ENCODE data around the gene SENP7.

Gene SENP7

DNA sequence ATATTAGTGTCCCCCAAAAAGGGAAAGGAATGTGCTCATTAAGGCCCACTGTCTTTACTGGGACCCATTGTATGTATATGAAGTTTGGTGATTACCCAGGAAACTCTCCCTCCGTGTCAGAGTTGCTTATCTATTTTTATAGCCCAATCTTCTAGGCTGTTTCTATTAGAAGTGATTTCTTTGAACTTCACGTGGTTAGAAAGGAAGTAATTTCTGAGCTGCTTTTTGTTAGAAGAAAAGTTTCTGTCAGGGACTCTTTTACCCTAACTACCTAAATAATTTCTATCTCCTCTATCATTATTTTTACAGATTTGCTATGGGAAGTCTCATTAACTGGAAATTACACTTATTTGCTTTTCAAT is 17.7 kb upstream of the SENP7 start:
- ATAC-seq = no peak
- TF ChIP-seq TCF4 (CRISPR knock-in tag; IDR thresholded peaks at IDR 0.05; ENCODE audit: borderline replicate concordance) = no peak
- no peak for TF ChIP-seq RARB (CRISPR knock-in tag; IDR thresholded peaks at IDR 0.05)
- TF ChIP-seq PPARA (CRISPR knock-in tag; IDR thresholded peaks at IDR 0.05; ENCODE audit: borderline replicate concordance) = no peak
- no peak for TF ChIP-seq BACH2 (CRISPR knock-in tag; IDR thresholded peaks at IDR 0.05; ENCODE audit: borderline replicate concordance)
- no peak for TF ChIP-seq CSDC2 (CRISPR knock-in tag; IDR thresholded peaks at IDR 0.05)
- TF ChIP-seq ESRRG (CRISPR knock-in tag; IDR thresholded peaks at IDR 0.05) = no peak
- no peak for TF ChIP-seq GLIS3 (CRISPR knock-in tag; IDR thresholded peaks at IDR 0.05)
- no peak for TF ChIP-seq ZFP3 (CRISPR knock-in tag; IDR thresholded peaks at IDR 0.05)
- TF ChIP-seq, protein P1, sequence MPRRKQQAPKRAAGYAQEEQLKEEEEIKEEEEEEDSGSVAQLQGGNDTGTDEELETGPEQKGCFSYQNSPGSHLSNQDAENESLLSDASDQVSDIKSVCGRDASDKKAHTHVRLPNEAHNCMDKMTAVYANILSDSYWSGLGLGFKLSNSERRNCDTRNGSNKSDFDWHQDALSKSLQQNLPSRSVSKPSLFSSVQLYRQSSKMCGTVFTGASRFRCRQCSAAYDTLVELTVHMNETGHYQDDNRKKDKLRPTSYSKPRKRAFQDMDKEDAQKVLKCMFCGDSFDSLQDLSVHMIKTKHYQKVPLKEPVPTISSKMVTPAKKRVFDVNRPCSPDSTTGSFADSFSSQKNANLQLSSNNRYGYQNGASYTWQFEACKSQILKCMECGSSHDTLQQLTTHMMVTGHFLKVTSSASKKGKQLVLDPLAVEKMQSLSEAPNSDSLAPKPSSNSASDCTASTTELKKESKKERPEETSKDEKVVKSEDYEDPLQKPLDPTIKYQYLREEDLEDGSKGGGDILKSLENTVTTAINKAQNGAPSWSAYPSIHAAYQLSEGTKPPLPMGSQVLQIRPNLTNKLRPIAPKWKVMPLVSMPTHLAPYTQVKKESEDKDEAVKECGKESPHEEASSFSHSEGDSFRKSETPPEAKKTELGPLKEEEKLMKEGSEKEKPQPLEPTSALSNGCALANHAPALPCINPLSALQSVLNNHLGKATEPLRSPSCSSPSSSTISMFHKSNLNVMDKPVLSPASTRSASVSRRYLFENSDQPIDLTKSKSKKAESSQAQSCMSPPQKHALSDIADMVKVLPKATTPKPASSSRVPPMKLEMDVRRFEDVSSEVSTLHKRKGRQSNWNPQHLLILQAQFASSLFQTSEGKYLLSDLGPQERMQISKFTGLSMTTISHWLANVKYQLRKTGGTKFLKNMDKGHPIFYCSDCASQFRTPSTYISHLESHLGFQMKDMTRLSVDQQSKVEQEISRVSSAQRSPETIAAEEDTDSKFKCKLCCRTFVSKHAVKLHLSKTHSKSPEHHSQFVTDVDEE (CRISPR knock-in tag; IDR thresholded peaks at IDR 0.05) = no peak
- TF ChIP-seq ZFP30 (CRISPR knock-in tag; IDR thresholded peaks at IDR 0.05) = no peak
- TF ChIP-seq ZNF8 (CRISPR knock-in tag; IDR thresholded peaks at IDR 0.05) = no peak
- no peak for TF ChIP-seq ARNTL (CRISPR knock-in tag; IDR thresholded peaks at IDR 0.05; ENCODE audit: borderline replicate concordance, low read depth)
- TF ChIP-seq ZNF565 (CRISPR knock-in tag; conservative IDR thresholded peaks at IDR 0.05; ENCODE audit: low read depth) = no peak

DNA sequence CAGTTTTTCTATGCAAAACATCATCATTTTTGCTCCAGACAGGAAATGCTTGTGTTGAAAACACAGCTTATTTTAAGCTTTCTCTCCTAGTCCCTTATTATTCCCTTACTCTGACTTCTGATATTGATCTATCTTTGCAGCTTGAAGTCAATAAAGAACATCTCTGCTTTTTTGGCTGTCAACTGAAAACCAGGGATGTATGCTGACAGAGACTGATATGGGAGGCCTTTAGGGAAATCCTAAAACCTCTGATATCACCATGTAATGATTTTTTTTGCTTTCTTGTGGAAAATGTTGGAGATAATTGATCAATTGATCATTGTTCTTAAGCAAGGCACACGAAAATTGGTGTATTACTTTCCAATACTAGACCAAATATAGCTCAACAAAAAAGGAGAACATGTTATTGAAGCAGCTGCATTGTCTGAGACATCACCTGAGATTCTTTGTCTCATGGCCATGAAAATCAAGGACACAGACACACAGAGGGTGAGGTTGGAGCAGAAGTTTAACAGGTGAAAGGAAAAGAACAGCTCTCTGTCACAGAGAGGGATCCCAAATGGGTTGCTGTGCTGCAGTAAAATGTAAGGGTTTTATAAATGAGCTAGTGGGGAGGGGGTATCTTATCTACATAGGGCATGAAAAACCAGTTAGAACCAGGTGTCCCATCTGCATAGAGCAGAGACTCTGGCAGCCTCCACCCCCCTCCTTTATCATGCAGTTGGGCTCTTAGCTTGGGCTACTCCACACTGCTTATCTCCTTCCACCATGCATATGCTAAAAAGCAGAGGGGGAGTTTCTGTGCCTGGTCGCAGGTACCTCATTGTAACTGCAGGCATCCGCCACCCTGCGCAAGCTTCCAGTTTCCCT is 17.0 kb upstream of the SENP7 start:
- TF ChIP-seq, protein P1 (CRISPR knock-in tag; IDR thresholded peaks at IDR 0.05) = no peak
- TF ChIP-seq ZNF70 (CRISPR knock-in tag; IDR thresholded peaks at IDR 0.05) (no peak), TCF4 (CRISPR knock-in tag; IDR thresholded peaks at IDR 0.05; ENCODE audit: borderline replicate concordance) (no peak), CSDC2 (CRISPR knock-in tag; IDR thresholded peaks at IDR 0.05) (no peak), ESRRG (CRISPR knock-in tag; IDR thresholded peaks at IDR 0.05) (no peak), GLIS3 (CRISPR knock-in tag; IDR thresholded peaks at IDR 0.05) (no peak), ZNF565 (CRISPR knock-in tag; conservative IDR thresholded peaks at IDR 0.05; ENCODE audit: low read depth) (no peak), ISL1 (CRISPR knock-in tag; IDR thresholded peaks at IDR 0.05) (no peak)
- TF ChIP-seq, protein P2, sequence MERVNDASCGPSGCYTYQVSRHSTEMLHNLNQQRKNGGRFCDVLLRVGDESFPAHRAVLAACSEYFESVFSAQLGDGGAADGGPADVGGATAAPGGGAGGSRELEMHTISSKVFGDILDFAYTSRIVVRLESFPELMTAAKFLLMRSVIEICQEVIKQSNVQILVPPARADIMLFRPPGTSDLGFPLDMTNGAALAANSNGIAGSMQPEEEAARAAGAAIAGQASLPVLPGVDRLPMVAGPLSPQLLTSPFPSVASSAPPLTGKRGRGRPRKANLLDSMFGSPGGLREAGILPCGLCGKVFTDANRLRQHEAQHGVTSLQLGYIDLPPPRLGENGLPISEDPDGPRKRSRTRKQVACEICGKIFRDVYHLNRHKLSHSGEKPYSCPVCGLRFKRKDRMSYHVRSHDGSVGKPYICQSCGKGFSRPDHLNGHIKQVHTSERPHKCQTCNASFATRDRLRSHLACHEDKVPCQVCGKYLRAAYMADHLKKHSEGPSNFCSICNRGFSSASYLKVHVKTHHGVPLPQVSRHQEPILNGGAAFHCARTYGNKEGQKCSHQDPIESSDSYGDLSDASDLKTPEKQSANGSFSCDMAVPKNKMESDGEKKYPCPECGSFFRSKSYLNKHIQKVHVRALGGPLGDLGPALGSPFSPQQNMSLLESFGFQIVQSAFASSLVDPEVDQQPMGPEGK (CRISPR knock-in tag; IDR thresholded peaks at IDR 0.05; ENCODE audit: borderline replicate concordance) = no peak
- TF ChIP-seq, protein P3, sequence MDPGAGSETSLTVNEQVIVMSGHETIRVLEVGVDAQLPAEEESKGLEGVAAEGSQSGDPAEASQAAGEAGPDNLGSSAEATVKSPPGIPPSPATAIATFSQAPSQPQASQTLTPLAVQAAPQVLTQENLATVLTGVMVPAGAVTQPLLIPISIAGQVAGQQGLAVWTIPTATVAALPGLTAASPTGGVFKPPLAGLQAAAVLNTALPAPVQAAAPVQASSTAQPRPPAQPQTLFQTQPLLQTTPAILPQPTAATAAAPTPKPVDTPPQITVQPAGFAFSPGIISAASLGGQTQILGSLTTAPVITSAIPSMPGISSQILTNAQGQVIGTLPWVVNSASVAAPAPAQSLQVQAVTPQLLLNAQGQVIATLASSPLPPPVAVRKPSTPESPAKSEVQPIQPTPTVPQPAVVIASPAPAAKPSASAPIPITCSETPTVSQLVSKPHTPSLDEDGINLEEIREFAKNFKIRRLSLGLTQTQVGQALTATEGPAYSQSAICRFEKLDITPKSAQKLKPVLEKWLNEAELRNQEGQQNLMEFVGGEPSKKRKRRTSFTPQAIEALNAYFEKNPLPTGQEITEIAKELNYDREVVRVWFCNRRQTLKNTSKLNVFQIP (CRISPR knock-in tag; IDR thresholded peaks at IDR 0.05; ENCODE audit: borderline replicate concordance, low read depth) = no peak
- ATAC-seq = no peak

DNA sequence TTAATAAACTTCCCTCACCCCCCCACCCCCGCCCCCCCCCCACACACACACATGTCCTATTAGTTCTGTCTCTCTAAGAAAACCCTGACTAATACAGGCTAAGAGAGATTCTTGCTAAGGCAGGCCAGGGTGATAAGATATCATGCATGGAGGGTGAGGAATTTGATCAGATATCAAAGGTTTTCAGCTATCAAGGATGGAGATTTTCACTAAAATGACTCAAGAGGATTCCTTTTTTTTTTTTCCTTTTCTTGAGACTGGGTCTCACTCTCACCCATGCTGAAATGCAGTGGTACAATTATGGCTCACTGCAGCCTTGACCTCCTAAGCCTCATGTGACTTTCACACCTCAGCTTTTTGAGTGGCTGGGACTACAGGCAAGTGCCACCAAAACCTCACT is 14.9 kb upstream of the SENP7 start:
- ATAC-seq = no peak
- TF ChIP-seq BACH2 (CRISPR knock-in tag; IDR thresholded peaks at IDR 0.05; ENCODE audit: borderline replicate concordance) (no peak), ZC3H10 (CRISPR knock-in tag; IDR thresholded peaks at IDR 0.05) (no peak), ISL1 (CRISPR knock-in tag; IDR thresholded peaks at IDR 0.05) (no peak), GLIS3 (CRISPR knock-in tag; IDR thresholded peaks at IDR 0.05) (no peak), RARB (CRISPR knock-in tag; IDR thresholded peaks at IDR 0.05) (no peak), CSDC2 (CRISPR knock-in tag; IDR thresholded peaks at IDR 0.05) (no peak), PPARA (CRISPR knock-in tag; IDR thresholded peaks at IDR 0.05; ENCODE audit: borderline replicate concordance) (no peak)
- TF ChIP-seq, protein P4, sequence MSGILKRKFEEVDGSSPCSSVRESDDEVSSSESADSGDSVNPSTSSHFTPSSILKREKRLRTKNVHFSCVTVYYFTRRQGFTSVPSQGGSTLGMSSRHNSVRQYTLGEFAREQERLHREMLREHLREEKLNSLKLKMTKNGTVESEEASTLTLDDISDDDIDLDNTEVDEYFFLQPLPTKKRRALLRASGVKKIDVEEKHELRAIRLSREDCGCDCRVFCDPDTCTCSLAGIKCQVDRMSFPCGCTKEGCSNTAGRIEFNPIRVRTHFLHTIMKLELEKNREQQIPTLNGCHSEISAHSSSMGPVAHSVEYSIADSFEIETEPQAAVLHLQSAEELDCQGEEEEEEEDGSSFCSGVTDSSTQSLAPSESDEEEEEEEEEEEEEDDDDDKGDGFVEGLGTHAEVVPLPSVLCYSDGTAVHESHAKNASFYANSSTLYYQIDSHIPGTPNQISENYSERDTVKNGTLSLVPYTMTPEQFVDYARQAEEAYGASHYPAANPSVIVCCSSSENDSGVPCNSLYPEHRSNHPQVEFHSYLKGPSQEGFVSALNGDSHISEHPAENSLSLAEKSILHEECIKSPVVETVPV (CRISPR knock-in tag; IDR thresholded peaks at IDR 0.05) = no peak

All from SK-N-SH treated with all-trans-retinoic acid at 6 μM for 48 hours (cell line).